Measurements from ENCODE around the gene CACNA1G.

Gene CACNA1G

GRCh38 chr17:50663812-50664374, 103.4 kb downstream of the CACNA1G start:
- Histone ChIP-seq H3K4me3 (ENCODE audit: low read length, poor library complexity, severe bottlenecking) (no peak overlapping the region), H3K4me1 (ENCODE audit: insufficient read depth, low read length, poor library complexity, severe bottlenecking) (peaks cover 36% of the 10 kb centered on the region), H3K4me2 (ENCODE audit: low read depth, low read length, poor library complexity, severe bottlenecking) (no peak overlapping the region), H2AFZ (ENCODE audit: low read length) (no peak overlapping the region), H3K27me3 (ENCODE audit: insufficient read depth, low read length, poor library complexity, severe bottlenecking) (no peaks in the 10 kb centered on the region), H3K9me3 (ENCODE audit: insufficient read depth, low read depth, low read length) (no peaks in the 10 kb centered on the region), H3K9me2 (replicated peaks; ENCODE audit: low read depth, low read length) (no peaks in the 10 kb centered on the region), H4K20me1 (ENCODE audit: insufficient read depth, low read length, poor library complexity, severe bottlenecking) (no peaks in the 10 kb centered on the region), H3K9ac (ENCODE audit: low read depth, low read length, poor library complexity, severe bottlenecking) (peak overlapping the region; percentile 2), H3K79me2 (ENCODE audit: insufficient read depth, low read length) (no peaks in the 10 kb centered on the region), H3F3A (ENCODE audit: low read depth) (no peaks in the 10 kb centered on the region), H3K36me3 (ENCODE audit: insufficient read depth, low read length) (no peaks in the 10 kb centered on the region)
- no peak for TF ChIP-seq EZH2phosphoT487 (IDR thresholded peaks at IDR 0.05; ENCODE audit: borderline replicate concordance)
- TF ChIP-seq CTCF (conservative IDR thresholded peaks at IDR 0.05; ENCODE audit: low read length) = no peak

GRCh38 chr17:50664788-50665458, 104.4 kb downstream of the CACNA1G start:
- no peak overlapping the region for H2AFZ ChIP-seq (ENCODE audit: low read length)
- peaks cover 36% of the 10 kb centered on the region for H3K4me1 ChIP-seq (ENCODE audit: insufficient read depth, low read length, poor library complexity, severe bottlenecking)

GRCh38 chr17:50665838-50666237, 105.3 kb downstream of the CACNA1G start:
- peaks cover 28% of the 10 kb centered on the region for H3K4me1 ChIP-seq (ENCODE audit: insufficient read depth, low read length, poor library complexity, severe bottlenecking)
- H3K4me3 ChIP-seq (ENCODE audit: low read length, poor library complexity, severe bottlenecking) = no peak overlapping the region
- no peak overlapping the region for H2AFZ ChIP-seq (ENCODE audit: low read length)
- H3K9me2 ChIP-seq (replicated peaks; ENCODE audit: low read depth, low read length) = no peaks in the 10 kb centered on the region
- H3K9ac ChIP-seq (ENCODE audit: low read depth, low read length, poor library complexity, severe bottlenecking) = no peak overlapping the region
- H3K27me3 ChIP-seq (ENCODE audit: insufficient read depth, low read length, poor library complexity, severe bottlenecking) = no peaks in the 10 kb centered on the region
- H4K20me1 ChIP-seq (ENCODE audit: insufficient read depth, low read length, poor library complexity, severe bottlenecking) = no peaks in the 10 kb centered on the region
- H3K4me2 ChIP-seq (ENCODE audit: low read depth, low read length, poor library complexity, severe bottlenecking) = no peak overlapping the region
- TF ChIP-seq EZH2phosphoT487 (IDR thresholded peaks at IDR 0.05; ENCODE audit: borderline replicate concordance) = no peak
- no peak for TF ChIP-seq CTCF (conservative IDR thresholded peaks at IDR 0.05; ENCODE audit: low read length)
- no peaks in the 10 kb centered on the region for H3K9me3 ChIP-seq (ENCODE audit: insufficient read depth, low read depth, low read length)
- no peaks in the 10 kb centered on the region for H3F3A ChIP-seq (ENCODE audit: low read depth)
- no peaks in the 10 kb centered on the region for H3K79me2 ChIP-seq (ENCODE audit: insufficient read depth, low read length)
- H3K36me3 ChIP-seq (ENCODE audit: insufficient read depth, low read length) = no peaks in the 10 kb centered on the region

More at GRCh38 chr17:50664788-50665458, 104.4 kb downstream of the CACNA1G start:
- H3K4me3 ChIP-seq (ENCODE audit: low read length, poor library complexity, severe bottlenecking) = no peak overlapping the region
- H3K9me2 ChIP-seq (replicated peaks; ENCODE audit: low read depth, low read length) = no peaks in the 10 kb centered on the region
- no peaks in the 10 kb centered on the region for H3F3A ChIP-seq (ENCODE audit: low read depth)
- TF ChIP-seq CTCF (conservative IDR thresholded peaks at IDR 0.05; ENCODE audit: low read length) (no peak), EZH2phosphoT487 (IDR thresholded peaks at IDR 0.05; ENCODE audit: borderline replicate concordance) (no peak)
- no peaks in the 10 kb centered on the region for H3K27me3 ChIP-seq (ENCODE audit: insufficient read depth, low read length, poor library complexity, severe bottlenecking)
- H3K79me2 ChIP-seq (ENCODE audit: insufficient read depth, low read length) = no peaks in the 10 kb centered on the region
- no peaks in the 10 kb centered on the region for H3K36me3 ChIP-seq (ENCODE audit: insufficient read depth, low read length)
- H3K9ac ChIP-seq (ENCODE audit: low read depth, low read length, poor library complexity, severe bottlenecking) = no peak overlapping the region
- no peak overlapping the region for H3K4me2 ChIP-seq (ENCODE audit: low read depth, low read length, poor library complexity, severe bottlenecking)
- H3K9me3 ChIP-seq (ENCODE audit: insufficient read depth, low read depth, low read length) = no peaks in the 10 kb centered on the region
- H4K20me1 ChIP-seq (ENCODE audit: insufficient read depth, low read length, poor library complexity, severe bottlenecking) = no peaks in the 10 kb centered on the region

Data from Loucy (cell line).